Kidney (tissue), 14 donors: ENCODE data around the gene PITPNM3. TPM values are rescaled to one million over a fixed set of nuclear protein-coding genes. Genes with fewer than 3 reads are reported as not detected.

Experiments
- DNase-seq, 5 donors: peaks; one replicate each; pipeline ENCODE4 v3.0.0-alpha.2; 2013 to 2020
- FAIRE-seq: peaks from 2 replicates; lab custom pipeline; 2012; peaks lifted over from hg19 to GRCh38; lab: Jason Lieb, UNC
- H3K27ac ChIP-seq, 2 donors: one replicate each; pipeline ENCODE4 v1.7.0; 2013; ENCODE audit warnings: low read depth in 2 of 2, low read length in 2 of 2, inconsistent platforms in 1 of 2
- H3K27me3 ChIP-seq: one replicate; pipeline ENCODE4 v1.7.1; 2013; ENCODE audit warnings: low read length, inconsistent platforms; ENCODE audit not compliant: control insufficient read depth, insufficient read depth
- H3K36me3 ChIP-seq, 3 donors: one replicate each; pipeline versions ENCODE4 v1.7.0 to v1.7.1; 2013; ENCODE audit warnings: low read length in 3 of 3, control low read depth in 1 of 3, inconsistent platforms in 1 of 3; ENCODE audit not compliant: insufficient read depth in 3 of 3, control insufficient read depth in 2 of 3
- H3K4me1 ChIP-seq, 3 donors: one replicate each; pipeline versions ENCODE4 v1.7.0 to v1.7.1; 2013; ENCODE audit warnings: low read length in 3 of 3, inconsistent platforms in 1 of 3, low read depth in 1 of 3; ENCODE audit not compliant: control insufficient read depth in 2 of 3, insufficient read depth in 2 of 3
- H3K4me3 ChIP-seq, 3 donors: one replicate each; pipeline versions ENCODE4 v1.7.0 to v1.8.1; 2013; ENCODE audit warnings: low read length in 3 of 3, control low read depth in 1 of 3, inconsistent platforms in 1 of 3
- H3K9ac ChIP-seq, 3 donors: one replicate each; pipeline versions ENCODE4 v1.7.0 to v1.7.1; 2013; ENCODE audit warnings: low read length in 3 of 3, control low read depth in 1 of 3, inconsistent platforms in 1 of 3
- H3K9me3 ChIP-seq, 3 donors: one replicate each; pipeline versions ENCODE4 v1.7.0 to v1.7.1; 2013; ENCODE audit warnings: low read length in 3 of 3, control low read depth in 1 of 3, inconsistent platforms in 1 of 3; ENCODE audit not compliant: control insufficient read depth in 2 of 3, insufficient read depth in 1 of 3
- CTCF ChIP-seq: IDR thresholded peaks from 3 replicates; pipeline ENCODE4 v1.5.1; 2012; ENCODE audit warnings: mild to moderate bottlenecking, moderate library complexity, borderline replicate concordance; ENCODE audit not compliant: insufficient read depth; ENCODE audit errors: extremely low read depth
- intact Hi-C: fragments of 100-400 bp; cut with DNase I; formaldehyde crosslinking; loops from one replicate; pipeline ENCODE4 v1.11.1; 2022
- polyA plus RNA-seq: library from polyadenylated mRNA; stranded (reverse); fragments of 350-450 nt; fragmentation: Illumina TruSeq; extraction: RNeasy Lipid Tissue Mini Kit (QIAGEN cat#74804); gene quantifications from one replicate; pipeline ENCODE4 v1.2.3, GENCODE V29; 2014; ENCODE audit warnings: low read depth, low replicate concordance; ENCODE audit not compliant: insufficient read depth
- total RNA-seq: library from RNA; stranded (reverse); fragmentation: NEBNext Ultra II Directional; extraction: Animal tissue kit (Norgen Biotek cat#: 25700); gene quantifications from one replicate; pipeline ENCODE4 v1.2.1, GENCODE V29; 2021
- donor health status: control.
- donor health status: control.
- donor health status: control.
- donor health status: control.
- donor health status: control.
- donor health status: DM: yes; HTN: yes; CAD: no.
- donor health status: Normal renal cell carcinoma (clear cell type).

Gene PITPNM3
- total and polyA plus RNA-seq, 2 donors from 2014 or later = 1.8 to 9.1 TPM

- Histone ChIP-seq H3K36me3 (no peaks in the 10 kb centered on the region), H3K27ac (no peak overlapping the region), H3K4me3 (no peak overlapping the region), H3K27me3 (no peaks in the 10 kb centered on the region), H3K4me1 (no peaks in the 10 kb centered on the region), H3K9ac (no peak overlapping the region), H3K9me3 (no peaks in the 10 kb centered on the region)
- FAIRE-seq (no peak), DNase-seq (no peak)
- intact Hi-C loops = no loop called here
- no peak for TF ChIP-seq CTCF
Observed at GRCh38 chr17:6524520-6524919, 31.8 kb downstream of the PITPNM3 start.

- Histone ChIP-seq H3K36me3 (no peaks in the 10 kb centered on the region), H3K27ac (no peak overlapping the region), H3K9me3 (no peaks in the 10 kb centered on the region), H3K4me3 (no peak overlapping the region), H3K4me1 (no peaks in the 10 kb centered on the region), H3K27me3 (no peaks in the 10 kb centered on the region), H3K9ac (no peak overlapping the region)
- intact Hi-C loops = no loop called here
- no peak for TF ChIP-seq CTCF
- DNase-seq (peak in 1 of 5 donors; percentile 58), FAIRE-seq (no peak)
Observed at GRCh38 chr17:6523809-6524355, 32.5 kb downstream of the PITPNM3 start.

- FAIRE-seq (no peak), DNase-seq (peak in 1 of 5 donors; percentile 73)
- no peak for TF ChIP-seq CTCF
- no peak overlapping the region for H3K4me3 ChIP-seq
- H3K27me3 ChIP-seq = no peaks in the 10 kb centered on the region
- no peaks in the 10 kb centered on the region for H3K36me3 ChIP-seq
- no peak overlapping the region for H3K9ac ChIP-seq
- H3K9me3 ChIP-seq = no peaks in the 10 kb centered on the region
- H3K4me1 ChIP-seq = no peaks in the 10 kb centered on the region
- no peak overlapping the region for H3K27ac ChIP-seq
- intact Hi-C loops = no loop called here
Observed at GRCh38 chr17:6523330-6523729, 33.0 kb downstream of the PITPNM3 start.

GRCh38 chr17:6521586-6521985 is 34.8 kb downstream of the PITPNM3 start:
- intact Hi-C loops = no loop called here

More at GRCh38 chr17:6521586-6521985, 34.8 kb downstream of the PITPNM3 start:
- DNase-seq (no peak), FAIRE-seq (no peak)
- no peak for TF ChIP-seq CTCF
- no peaks in the 10 kb centered on the region for H3K27me3 ChIP-seq
- no peak overlapping the region for H3K9ac ChIP-seq
- no peak overlapping the region for H3K4me3 ChIP-seq
- H3K4me1 ChIP-seq = no peaks in the 10 kb centered on the region
- no peaks in the 10 kb centered on the region for H3K9me3 ChIP-seq
- H3K27ac ChIP-seq = no peak overlapping the region
- H3K36me3 ChIP-seq = no peaks in the 10 kb centered on the region
